HG03457 (cell line): ENCODE measurements around the gene SLC25A18.
"Not testable (repeated sequence)": the region's sequence is repeated elsewhere in the genome, so short reads cannot be mapped to it uniquely, and the experiment has no call there.

Experiments used
- ATAC-seq: cut with Tn5 transposase; IDR thresholded peaks from one replicate; pipeline ENCODE4 v1.9.1; 2021; ENCODE audit warnings: moderate number of reproducible peaks; ENCODE audit not compliant: unreplicated experiment

The SLC25A18 gene

GRCh38 chr22:17603668-17604067 is 40.4 kb downstream of the SLC25A18 start:
- ATAC-seq: no peak

GRCh38 chr22:17606496-17606895 is 43.2 kb downstream of the SLC25A18 start:
- no peak for ATAC-seq

GRCh38 chr22:17607891-17608521 is 44.7 kb downstream of the SLC25A18 start:
- no peak for ATAC-seq

GRCh38 chr22:17612057-17612456 is 48.8 kb downstream of the SLC25A18 start:
- no peak for ATAC-seq

- ATAC-seq: no peak
Measured at GRCh38 chr22:17613280-17613679, 50.0 kb downstream of the SLC25A18 start.

GRCh38 chr22:17627961-17628405 is 64.7 kb downstream of the SLC25A18 start:
- ATAC-seq: no peak

GRCh38 chr22:17628406-17629172 is 65.3 kb downstream of the SLC25A18 start, which contains the start of gene ATP6V1E1:
ATP6V1E1 (minus strand) TSS chr22:17628749; CDS start chr22:17628635, 114 bp downstream.
- peak; percentile 96 for ATAC-seq

GRCh38 chr22:17629173-17629489 is 65.8 kb downstream of the SLC25A18 start:
- no peak for ATAC-seq

- ATAC-seq: no peak
Measured at GRCh38 chr22:17629641-17630040, 66.3 kb downstream of the SLC25A18 start.

GRCh38 chr22:17631076-17631565 is 67.8 kb downstream of the SLC25A18 start:
- ATAC-seq: no peak

GRCh38 chr22:17633217-17633997 is 70.1 kb downstream of the SLC25A18 start:
- no peak for ATAC-seq

GRCh38 chr22:17633998-17634323 is 70.7 kb downstream of the SLC25A18 start:
- no peak for ATAC-seq

GRCh38 chr22:17634696-17635095 is 71.4 kb downstream of the SLC25A18 start:
- no peak for ATAC-seq

GRCh38 chr22:17636850-17637249 is 73.6 kb downstream of the SLC25A18 start:
- not testable (repeated sequence) for ATAC-seq

GRCh38 chr22:17637490-17638181 is 74.3 kb downstream of the SLC25A18 start:
- ATAC-seq: no peak

GRCh38 chr22:17638182-17638431 is 74.8 kb downstream of the SLC25A18 start:
- ATAC-seq: peak; percentile 3

- ATAC-seq: peak; percentile 81
Measured at GRCh38 chr22:17638432-17639246, 75.3 kb downstream of the SLC25A18 start, which contains the start of gene BCL2L13. BCL2L13 (plus strand) TSS chr22:17638757; CDS start chr22:17655712, 16,955 bp downstream.

GRCh38 chr22:17639247-17639741 is 76.0 kb downstream of the SLC25A18 start:
- no peak for ATAC-seq
